GM18858 (cell line): ENCODE measurements around the gene ITPR2.

Experiments
- ATAC-seq: cut with Tn5 transposase; IDR thresholded peaks from one replicate; pipeline ENCODE4 v1.9.1; 2021; ENCODE audit not compliant: unreplicated experiment

Gene ITPR2

GRCh38 chr12:26535826-26536225 lies 297.2 kb downstream of the ITPR2 start:
- no peak for ATAC-seq

DNA sequence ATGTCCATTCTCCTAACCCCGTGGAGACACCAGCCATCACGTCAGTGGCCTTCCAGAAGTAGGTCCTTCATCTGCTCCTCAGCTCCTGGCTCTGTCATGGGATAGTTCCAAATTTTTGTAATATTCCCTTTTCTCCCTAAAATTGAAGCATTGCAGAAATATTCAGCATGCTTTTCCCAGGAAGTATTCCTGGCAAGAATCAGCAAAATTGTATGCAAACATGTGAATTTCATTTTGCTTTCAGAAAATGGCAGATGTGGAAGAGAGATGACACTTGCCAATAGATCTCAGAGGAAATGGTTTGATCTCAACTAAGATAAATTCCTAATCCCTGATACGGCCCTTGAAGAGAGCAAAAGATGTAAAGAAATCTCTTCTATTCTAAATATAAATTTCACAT lies 298.9 kb downstream of the ITPR2 start:
- ATAC-seq: no peak

GRCh38 chr12:26533211-26533610 lies 299.8 kb downstream of the ITPR2 start:
- no peak for ATAC-seq

- ATAC-seq: no peak
These were observed 302.5 kb downstream of the ITPR2 start for GRCh38 chr12:26530461-26530860.

GRCh38 chr12:26528943-26529342 lies 304.1 kb downstream of the ITPR2 start:
- no peak for ATAC-seq

DNA sequence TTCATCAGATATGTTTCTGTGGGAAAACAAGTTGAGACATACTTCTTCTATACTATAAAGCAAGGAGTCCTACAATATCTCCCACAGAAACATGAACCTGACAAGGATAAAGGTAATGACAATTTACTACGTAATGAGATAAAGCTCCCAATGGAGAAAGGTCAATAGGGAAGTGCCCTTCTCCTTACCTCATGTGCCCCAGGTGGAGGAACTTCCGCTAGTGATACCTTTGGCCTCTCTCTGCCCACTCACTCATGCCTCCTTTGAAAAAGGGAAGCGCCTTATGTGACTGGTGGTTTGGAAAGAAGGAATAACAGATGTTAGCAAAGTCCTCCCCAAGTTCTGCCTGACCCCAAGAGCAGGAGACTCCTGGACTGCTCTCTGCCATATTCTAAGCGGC lies 305.3 kb downstream of the ITPR2 start:
- no peak for ATAC-seq

DNA sequence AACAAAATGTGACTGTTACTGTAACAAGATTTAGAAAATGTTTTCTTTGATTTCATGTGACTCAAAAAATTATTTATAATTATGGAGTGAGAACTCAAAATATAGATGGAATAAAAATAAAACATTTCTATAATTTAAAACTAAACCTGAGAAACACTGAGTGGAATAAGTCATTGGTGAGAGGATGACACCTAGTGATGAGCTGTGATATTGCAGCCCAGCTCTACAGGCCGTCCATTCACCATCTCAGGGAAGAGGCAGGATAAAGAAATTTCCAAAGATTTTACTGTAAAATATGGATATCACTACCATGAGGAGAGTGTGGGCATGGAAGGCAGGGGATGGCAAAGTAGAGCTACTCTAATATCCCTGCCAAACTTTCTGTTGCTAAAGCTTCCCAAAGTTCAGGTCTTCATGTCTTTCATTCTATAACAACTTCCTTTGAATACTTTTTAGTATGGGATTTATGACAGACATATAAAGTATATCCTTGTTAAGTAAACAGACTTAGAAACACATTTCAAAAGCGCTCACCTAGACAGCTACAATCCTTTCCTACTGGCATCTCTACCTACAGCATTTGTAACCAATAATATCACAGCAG lies 308.0 kb downstream of the ITPR2 start:
- ATAC-seq: no peak

GRCh38 chr12:26523708-26524150 lies 309.3 kb downstream of the ITPR2 start:
- ATAC-seq: no peak

DNA sequence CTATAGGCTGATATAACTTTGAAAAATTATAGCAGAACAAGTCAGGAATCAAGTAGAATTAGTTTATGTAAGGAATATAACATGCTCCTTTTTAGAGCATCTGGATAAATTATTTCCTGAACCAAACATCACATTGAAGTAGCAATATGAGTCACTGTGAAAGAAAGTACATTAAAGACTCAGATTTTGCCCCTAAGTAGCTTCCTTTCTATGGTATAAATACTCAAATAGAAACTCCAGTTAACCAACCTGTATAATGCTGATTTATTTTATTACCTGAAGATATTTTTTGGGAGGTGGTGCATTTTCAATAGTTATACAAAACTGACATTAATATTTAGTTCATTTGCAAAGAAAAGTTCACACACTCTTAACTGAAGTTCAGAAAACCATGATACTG lies 312.1 kb downstream of the ITPR2 start:
- ATAC-seq: peak; percentile 69

DNA sequence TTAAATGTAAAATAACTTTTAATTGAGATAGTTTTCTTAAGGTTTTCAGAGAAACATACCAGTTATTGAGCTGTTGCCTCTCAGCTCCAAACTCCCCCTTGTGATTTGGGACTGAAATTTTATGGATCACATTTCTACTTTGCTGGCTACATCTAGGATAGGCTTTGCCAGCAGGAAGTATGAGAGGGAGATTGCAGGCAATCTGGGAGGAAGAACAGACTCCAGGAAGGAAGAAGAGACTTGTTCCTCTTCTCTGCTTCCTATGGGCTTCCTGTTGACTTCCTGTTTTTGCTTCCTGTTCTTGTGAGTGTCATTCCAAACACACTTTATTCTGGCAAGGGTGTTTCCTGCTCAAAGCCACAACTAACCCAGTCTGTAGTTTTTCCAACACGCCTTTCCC lies 312.9 kb downstream of the ITPR2 start:
- no peak for ATAC-seq

- no peak for ATAC-seq
These were observed 313.5 kb downstream of the ITPR2 start for GRCh38 chr12:26519462-26519861.

GRCh38 chr12:26517320-26517719 lies 315.7 kb downstream of the ITPR2 start:
- ATAC-seq: peak; percentile 68

DNA sequence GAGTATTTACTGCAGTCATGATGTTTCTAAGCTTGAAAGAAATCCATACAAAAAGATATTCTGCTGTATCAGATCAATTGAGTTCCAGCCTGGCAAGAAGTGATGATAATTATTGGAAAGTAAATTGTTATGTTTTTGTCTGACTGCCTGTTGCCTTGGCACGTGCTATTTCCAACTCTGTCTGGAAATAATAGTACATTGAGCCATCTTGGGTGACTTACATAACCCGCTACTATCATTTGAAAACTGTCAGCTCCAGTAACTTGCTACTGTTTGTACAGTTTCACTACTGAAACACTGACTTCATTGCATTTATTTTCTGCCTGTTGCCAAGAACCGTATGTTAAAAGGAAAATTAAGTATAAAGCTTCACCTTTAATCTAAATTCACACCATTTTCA lies 318.6 kb downstream of the ITPR2 start:
- ATAC-seq: no peak

DNA sequence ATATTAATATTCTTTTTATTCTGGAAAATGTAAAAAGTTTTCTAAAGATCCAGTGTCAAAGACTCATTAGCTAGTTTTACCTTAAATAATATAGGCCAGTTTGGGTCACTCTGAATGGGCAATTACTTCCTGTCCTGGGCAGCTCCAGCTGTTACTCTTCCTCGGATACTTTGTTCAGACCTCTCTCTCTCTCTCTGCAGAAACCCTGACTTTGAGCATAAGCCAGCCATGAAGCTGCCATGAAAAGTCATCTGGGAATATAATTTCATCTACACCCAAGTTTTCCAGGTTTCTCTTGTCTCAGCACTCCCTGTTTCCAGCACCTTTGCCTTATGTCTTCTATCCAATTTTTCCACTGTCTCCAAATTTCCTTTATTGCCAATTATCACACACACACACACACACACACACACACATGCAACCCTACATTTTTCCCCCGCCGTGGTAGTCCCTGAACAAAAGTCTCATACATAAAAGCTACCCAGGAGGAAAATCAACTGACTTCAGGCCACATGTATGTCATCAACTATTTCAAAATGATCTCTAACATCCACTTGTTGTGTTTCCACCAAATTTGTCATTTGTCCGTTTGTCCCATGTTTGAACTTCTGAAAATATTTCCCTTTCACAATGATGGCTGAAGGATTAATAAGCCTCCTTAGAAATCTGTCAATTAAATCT lies 319.5 kb downstream of the ITPR2 start:
- ATAC-seq: no peak

DNA sequence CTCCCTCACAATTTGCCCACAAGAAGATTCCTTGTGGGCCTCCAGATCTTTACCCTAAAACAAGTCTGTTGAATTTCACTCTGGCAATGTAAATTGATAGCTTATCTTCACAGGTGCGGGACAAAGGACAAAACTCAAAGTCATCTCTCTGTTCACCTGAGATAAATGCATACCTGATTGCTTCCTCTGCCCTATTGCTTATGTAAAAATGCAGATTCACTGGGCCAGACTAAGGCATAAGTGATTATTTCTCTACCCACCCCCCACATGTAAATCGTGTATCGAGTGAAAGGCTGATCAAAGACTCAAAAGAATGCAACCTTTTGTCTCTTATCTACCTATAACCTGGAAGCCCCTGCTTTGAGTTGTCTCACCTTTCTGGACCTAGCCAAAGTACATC lies 320.8 kb downstream of the ITPR2 start:
- no peak for ATAC-seq

GRCh38 chr12:26510354-26510674 lies 322.7 kb downstream of the ITPR2 start:
- no peak for ATAC-seq

GRCh38 chr12:26507613-26508012 lies 325.4 kb downstream of the ITPR2 start:
- ATAC-seq: no peak

DNA sequence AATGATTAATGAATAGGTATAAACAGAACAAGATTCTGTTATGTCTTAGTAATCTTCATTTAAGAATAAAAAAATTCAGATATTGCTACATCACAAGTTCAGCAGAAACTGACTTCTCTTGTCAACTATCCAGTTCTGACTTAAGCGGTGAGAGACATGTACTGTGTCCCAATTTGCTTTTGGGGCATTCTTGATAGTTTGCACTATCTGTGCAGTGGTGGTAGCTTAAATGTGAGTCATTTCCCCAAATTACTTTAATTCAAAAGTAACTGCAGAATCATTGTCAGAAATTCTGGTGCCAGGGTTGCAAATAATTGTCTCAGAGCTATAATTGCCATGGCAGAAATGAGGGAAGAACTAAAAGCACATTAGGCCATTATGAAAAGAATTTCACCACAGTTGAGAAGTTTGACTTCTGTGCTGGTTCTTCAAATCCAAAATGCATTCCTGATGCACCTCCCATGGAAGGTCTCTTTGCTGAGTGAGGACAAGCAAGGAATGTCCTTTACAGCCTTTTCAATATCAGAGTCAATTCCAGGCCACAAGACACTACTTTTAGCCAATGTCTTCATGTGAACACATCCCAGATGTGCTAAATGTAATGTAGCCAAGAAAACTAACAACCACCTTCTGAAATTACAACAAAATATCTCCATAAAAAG lies 332.9 kb downstream of the ITPR2 start:
- ATAC-seq: no peak

- ATAC-seq: no peak
These were observed 336.8 kb downstream of the ITPR2 start for GRCh38 chr12:26496170-26496569.

DNA sequence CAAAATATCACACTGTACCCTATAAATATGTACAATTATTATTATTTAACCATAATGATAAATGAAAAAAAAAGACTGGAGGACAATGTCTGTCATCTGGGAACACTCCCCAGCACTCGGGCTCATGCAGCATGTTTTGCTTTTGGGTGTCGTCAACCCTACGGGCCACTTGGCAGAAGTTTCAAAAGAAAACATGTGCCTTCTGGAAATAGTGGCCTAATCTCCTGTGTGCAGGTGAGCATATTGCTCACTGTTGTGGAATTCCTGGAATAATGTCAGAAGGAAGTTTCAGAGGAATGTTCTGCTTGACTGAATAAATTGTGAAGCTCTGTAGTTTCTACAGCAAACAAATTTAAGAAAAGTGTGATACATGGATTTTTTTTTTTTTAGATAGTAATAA lies 339.3 kb downstream of the ITPR2 start:
- ATAC-seq: no peak

- ATAC-seq: no peak
These were observed 340.6 kb downstream of the ITPR2 start for GRCh38 chr12:26492406-26492805.

GRCh38 chr12:26489908-26490307 lies 343.1 kb downstream of the ITPR2 start:
- no peak for ATAC-seq

- no peak for ATAC-seq
These were observed 344.6 kb downstream of the ITPR2 start for GRCh38 chr12:26488351-26488750.
